ENCODE measurements around the gene LPIN3.

Gene LPIN3

GRCh38 chr20:41320976-41321375 lies 19.6 kb upstream of the LPIN3 start:
- no peak for DNase-seq

GRCh38 chr20:41327178-41327577 lies 13.4 kb upstream of the LPIN3 start:
- DNase-seq = no peak

- peak; percentile 44 for DNase-seq
These were observed 10.9 kb upstream of the LPIN3 start for GRCh38 chr20:41329435-41330342.

DNA sequence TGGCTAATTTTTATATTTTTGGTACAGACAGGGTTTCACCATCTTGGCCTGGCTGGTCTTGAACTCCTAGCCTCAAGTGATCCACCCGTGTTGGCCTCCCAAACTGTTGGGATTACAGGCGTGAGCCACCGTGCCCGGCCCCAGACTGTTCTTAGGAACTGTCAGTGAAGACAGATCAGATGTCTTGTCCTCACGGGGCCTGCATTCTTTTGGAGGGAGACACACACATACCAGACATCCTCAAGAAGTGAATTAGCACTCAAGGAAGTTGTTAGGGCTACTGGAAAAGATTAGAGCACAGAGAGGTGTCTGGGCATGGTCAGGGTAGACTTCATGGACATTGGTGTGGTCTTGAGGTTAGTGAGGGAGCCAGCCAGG lies 10.3 kb upstream of the LPIN3 start:
- no peak for DNase-seq

DNA sequence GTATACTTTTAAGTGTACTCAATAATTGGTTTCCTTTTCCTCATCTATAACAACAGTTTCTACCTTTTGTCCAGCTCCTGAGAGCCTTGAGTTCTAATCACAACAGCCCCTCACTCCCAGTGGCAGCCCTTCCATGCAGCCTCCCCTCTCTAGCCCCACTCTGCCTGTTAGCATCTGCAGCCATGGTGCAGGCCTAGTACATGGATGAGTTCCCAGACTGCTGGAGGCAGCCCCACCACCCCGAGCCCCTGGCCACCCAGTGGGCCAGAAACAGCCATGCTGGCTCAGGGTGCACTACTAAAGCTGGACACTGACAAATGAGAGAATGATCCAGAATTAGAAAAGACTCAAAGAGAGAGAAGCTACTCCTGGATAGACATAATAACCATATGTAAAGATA lies 9.7 kb upstream of the LPIN3 start:
- no peak for DNase-seq

DNA sequence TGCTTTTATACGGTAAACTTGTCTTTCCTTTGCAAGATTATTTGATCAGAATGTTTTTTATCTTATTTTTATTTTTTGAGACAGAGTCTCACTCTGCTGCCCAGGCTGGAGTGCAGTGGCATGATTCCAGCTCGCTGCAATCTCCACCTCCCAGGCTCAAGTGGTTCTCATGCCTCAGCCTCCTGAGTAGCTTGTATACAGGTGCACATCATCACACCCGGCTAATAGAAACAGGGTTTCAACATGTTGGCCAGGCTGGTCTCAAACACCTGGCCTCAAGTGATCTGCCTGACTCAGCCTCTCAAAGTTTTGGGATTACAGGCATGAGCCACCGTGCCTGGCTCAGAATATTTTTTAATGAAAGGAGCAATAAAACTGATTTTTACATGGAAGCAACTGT lies 8.9 kb upstream of the LPIN3 start:
- no peak for DNase-seq

DNA sequence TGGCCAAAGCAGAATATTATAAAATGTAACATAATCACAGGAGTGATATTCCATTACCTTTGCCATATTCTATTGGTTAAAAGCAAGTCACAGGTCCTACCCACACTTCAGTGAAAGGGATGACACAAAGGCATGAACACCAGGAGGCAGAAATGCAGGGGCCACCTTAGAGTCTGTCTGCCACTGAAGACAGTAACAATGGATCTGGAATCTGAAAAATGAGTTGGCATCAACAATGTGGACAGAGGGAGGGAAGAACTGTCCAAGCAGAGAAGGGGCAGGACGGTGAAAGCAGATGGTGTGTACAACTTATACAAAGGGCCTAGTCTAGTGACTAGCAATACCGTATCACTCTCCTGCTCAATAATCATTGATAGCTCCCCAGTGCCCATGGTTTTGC lies 6.6 kb upstream of the LPIN3 start:
- DNase-seq = no peak

GRCh38 chr20:41334443-41335421 lies 5.9 kb upstream of the LPIN3 start:
- no peak for DNase-seq

DNA sequence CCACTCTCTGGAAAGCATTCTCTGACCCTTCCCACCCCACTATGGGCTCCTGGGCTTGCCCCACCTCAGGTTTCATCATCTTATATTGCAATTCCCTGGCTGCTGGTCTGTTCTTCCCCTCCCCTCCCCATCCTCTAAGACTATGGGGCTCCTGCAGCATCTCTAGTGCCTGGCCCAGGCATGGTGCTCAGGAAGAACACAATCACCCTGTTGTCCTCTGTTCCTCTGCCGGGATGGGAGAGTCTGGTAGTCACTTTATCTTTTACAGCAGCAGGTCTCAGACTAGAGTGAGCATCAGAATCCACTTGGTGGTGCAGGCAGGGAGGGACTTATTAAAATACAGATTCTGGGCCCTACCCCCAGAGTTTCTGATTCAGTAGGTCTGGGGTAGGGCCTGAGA lies 5.0 kb upstream of the LPIN3 start:
- DNase-seq = no peak

DNA sequence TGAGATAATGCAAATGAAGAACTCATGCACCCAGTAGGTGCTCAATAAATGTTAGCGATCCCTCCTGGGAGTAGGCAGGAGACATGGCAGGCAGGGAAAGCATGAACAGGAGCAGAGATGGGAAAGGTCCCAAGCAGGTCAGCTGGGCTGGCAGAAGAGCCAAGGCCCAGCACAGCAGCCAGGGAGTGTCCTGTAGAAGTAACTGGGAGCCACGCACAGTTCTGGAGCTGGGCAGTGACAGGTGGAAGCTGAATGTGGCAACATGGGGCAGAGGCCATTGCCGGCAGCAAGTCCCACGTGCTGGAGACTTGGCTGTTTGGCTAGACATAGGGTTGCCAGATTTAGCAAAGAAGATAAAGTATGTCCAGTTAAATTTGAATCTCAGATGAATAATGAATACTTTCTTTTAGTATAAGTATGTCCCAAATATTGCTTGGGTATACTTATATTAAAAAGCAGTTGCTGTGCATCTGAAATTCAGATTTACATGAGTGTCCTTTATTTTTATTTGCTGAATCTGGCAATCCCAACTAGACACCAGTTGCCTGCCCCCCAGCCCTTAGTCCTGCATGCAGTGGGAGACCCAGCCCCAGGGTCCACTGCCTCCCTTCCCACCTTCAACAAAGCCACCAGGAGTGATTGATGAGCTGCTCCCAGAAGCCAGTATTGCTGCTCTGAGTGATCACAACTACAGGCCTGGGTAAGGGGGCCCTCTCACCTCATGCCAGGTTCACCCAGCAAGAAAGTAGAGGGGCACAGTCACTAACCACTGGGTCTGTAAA lies 3.7 kb upstream of the LPIN3 start:
- no peak for DNase-seq

- peak; percentile 45 for DNase-seq
These were observed 679 bp upstream of the LPIN3 start for GRCh38 chr20:41339957-41340326.

- no peak for DNase-seq
These were observed 2.1 kb downstream of the LPIN3 start for GRCh38 chr20:41342474-41343464.

GRCh38 chr20:41344477-41344876 lies 3.9 kb downstream of the LPIN3 start:
- no peak for DNase-seq

DNA sequence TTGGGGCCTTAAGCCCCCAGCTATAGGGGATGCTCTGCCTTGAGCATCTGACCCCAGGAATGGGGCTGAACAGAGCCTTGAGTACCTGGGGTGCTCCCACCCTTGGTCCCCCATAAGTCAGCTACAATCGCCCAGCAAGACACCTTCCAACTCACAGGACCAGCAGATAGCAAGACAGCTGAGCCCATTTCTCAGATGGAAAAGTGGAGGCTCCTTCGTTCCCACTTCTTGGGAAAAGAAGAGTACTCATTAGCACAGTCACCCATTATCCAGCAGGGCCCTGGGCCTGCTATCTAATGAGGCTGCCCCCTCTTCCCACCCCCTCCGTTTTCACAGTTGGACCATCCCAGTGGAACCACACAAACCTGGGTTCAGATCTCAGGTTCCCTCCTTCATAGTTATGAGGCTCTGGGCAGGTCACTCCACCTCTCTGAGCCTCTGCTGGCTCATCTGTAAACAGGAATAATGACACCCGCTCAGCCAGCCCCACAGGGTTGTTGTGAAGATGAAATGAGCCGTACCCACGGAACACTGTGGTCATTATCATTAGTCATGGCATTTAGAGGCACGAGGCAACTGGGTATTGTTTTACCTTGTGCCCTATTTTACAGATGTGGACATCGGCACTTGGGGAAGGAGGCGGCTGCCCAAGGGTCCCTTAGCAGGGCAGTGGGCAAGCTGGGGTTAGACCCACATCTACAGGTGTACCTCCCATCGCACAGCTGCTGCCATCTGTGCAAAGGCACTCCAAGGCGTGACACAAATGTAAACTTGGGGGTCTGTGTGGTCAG lies 4.5 kb downstream of the LPIN3 start:
- no peak for DNase-seq

- no peak for DNase-seq
These were observed 5.1 kb downstream of the LPIN3 start for GRCh38 chr20:41345729-41346067.

- no peak for DNase-seq
These were observed 7.2 kb downstream of the LPIN3 start for GRCh38 chr20:41347523-41348429.

DNA sequence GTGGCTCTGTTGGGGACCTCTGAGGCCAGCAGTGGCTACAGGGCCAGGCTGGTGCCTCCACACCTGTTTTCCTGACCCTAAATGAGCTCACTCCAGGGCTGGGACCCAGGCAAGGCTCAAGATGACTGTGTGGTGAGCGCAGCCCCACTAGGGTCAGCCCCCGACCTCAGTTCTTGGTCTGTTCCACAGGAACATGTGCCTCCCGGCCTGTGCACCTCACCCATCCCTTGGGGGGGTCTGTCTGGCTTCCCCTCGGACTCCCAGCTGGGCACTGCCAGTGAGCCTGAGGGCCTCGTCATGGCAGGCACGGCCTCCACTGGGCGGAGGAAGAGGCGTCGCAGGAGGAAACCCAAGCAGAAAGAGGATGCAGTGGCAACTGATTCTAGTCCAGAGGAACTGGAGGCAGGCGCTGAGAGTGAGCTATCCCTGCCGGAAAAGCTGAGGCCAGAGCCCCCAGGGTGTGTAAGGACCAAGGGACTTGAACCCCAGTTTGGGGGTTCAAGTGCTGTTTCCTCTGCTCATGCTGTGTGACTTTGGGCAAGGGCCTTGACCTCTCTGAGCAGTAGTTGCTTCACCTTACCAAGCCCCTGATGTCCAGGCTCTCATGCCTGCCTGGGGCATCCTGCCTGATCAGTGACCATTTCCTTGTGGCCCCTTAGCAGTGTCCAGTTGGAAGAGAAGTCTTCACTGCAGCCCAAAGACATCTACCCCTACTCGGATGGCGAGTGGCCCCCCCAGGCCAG lies 8.0 kb downstream of the LPIN3 start:
- no peak for DNase-seq

GRCh38 chr20:41349266-41349665 lies 8.6 kb downstream of the LPIN3 start:
- no peak for DNase-seq

GRCh38 chr20:41349943-41350342 lies 9.3 kb downstream of the LPIN3 start:
- DNase-seq = no peak

Data from NK-92 treated with Interleukin-12 subunit alpha and Interleukin-12 subunit beta, amount 100 ng/mL, for 24 hours (cell line).